Skin epidermis (tissue), 12 donors: ENCODE data around the gene NISCH.

Experiments
- H3K27ac ChIP-seq, 21 experiments: fragments of 200-600 bp; sonication (generic) in 11 of 21; one replicate each; pipeline ENCODE4 v1.5.0; 2020; ENCODE audit warnings: mild to moderate bottlenecking in 3 of 21, inconsistent platforms in 2 of 21, moderate library complexity in 2 of 21
- H3K4me3 ChIP-seq, 7 experiments: fragments of 200-600 bp; sonication (generic) in 2 of 7; one replicate each; pipeline ENCODE4 v1.5.0; 2020; ENCODE audit warnings: inconsistent platforms in 2 of 7, mild to moderate bottlenecking in 2 of 7, moderate library complexity in 1 of 7

Gene NISCH

DNA sequence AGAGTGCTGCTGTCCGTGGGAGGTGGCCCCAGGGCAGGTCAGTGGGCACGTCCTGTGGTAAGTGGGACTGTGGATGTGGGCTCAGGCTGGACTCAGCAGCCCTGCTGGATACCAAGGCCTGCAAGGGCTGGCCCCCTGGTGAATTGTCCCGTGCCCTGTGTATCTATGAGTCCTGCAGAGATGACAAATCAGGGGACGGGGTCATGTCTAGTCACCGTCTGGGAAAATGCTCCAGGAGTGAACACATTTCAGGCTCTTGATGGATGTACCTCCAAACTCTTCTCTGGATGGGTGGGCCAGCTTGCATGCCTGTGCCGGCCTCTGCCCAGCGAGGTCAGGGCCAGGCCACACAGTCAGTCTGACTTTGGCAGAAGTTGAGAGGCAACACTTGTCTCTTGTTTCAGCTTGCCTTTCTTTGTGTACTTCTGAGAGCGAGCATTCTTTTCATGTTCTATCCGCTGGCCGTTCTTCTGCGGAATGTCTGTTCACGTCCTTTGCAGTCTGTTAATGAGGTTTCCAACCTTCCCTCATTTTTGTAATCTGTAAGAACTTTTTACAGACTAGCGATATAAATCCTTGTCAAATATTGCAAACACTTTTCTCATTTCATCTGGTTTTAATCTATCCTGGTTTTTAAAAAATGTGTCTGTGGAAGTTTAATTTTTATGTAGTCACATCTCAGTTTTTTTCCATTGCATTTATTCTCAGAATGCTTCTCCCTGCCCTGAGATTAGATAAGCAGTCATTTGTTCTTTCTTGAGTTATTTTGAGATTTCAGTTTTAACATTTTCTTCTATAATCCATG lies 28.4 kb downstream of the NISCH start:
- peak overlapping the region in 19 of 21 experiments; percentile 8 to 71 (median 50) for H3K27ac ChIP-seq
- no peak overlapping the region for H3K4me3 ChIP-seq

DNA sequence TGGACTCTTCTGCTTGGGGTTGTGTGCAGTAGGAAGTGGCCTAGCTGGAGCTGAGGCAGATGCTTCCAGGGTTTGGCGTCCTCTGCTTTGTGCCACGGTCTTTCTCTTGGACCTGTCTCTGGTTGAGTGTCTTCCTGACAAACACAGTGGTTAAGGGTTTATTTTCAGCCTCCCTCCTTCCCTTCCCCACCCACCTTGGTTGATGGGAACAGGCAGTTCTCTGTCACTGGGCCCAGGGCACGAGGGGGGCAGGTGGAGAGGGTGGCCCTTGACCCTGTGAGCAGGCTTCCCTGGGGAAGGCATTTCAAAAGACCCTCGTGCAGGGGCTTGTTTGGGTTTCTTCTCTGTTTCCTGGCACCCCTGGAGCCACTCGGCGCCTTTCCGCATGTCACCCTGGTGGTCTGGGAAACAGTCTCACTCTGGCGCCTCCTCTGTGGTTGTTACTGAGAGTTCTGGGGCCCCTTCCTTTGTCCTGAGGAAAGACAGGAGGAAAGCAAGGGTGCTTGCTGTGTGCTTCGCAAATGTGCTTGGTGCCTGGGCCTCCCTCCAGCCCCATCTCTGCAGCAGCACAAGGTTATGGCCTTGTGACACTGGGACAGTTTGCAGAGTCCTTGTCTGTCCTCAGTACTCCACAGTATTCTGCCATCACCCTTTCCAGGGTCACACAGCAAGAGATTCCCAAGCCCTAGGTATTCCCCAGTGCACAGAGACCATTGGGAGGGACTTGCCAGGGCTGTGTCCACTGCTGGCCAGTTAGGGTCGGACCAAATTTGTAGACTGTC lies 29.5 kb downstream of the NISCH start:
- no peak overlapping the region for H3K4me3 ChIP-seq
- H3K27ac ChIP-seq = peak overlapping the region in 14 of 21 experiments; percentile 17 to 71 (median 55)

DNA sequence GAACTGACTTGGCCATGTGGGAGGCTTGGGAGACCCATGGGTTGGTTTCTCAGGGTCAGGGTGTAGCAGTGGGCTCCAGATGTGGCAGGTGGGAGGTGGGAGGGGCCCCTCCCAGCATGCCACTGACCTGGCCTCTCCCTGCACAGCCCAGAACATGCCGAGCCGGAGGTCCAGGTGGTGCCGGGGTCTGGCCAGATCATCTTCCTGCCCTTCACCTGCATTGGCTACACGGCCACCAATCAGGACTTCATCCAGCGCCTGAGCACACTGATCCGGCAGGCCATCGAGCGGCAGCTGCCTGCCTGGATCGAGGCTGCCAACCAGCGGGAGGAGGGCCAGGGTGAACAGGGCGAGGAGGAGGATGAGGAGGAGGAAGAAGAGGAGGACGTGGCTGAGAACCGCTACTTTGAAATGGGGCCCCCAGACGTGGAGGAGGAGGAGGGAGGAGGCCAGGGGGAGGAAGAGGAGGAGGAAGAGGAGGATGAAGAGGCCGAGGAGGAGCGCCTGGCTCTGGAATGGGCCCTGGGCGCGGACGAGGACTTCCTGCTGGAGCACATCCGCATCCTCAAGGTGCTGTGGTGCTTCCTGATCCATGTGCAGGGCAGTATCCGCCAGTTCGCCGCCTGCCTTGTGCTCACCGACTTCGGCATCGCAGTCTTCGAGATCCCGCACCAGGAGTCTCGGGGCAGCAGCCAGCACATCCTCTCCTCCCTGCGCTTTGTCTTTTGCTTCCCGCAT lies 31.8 kb downstream of the NISCH start:
- no peak overlapping the region for H3K27ac ChIP-seq
- H3K4me3 ChIP-seq = no peak overlapping the region

DNA sequence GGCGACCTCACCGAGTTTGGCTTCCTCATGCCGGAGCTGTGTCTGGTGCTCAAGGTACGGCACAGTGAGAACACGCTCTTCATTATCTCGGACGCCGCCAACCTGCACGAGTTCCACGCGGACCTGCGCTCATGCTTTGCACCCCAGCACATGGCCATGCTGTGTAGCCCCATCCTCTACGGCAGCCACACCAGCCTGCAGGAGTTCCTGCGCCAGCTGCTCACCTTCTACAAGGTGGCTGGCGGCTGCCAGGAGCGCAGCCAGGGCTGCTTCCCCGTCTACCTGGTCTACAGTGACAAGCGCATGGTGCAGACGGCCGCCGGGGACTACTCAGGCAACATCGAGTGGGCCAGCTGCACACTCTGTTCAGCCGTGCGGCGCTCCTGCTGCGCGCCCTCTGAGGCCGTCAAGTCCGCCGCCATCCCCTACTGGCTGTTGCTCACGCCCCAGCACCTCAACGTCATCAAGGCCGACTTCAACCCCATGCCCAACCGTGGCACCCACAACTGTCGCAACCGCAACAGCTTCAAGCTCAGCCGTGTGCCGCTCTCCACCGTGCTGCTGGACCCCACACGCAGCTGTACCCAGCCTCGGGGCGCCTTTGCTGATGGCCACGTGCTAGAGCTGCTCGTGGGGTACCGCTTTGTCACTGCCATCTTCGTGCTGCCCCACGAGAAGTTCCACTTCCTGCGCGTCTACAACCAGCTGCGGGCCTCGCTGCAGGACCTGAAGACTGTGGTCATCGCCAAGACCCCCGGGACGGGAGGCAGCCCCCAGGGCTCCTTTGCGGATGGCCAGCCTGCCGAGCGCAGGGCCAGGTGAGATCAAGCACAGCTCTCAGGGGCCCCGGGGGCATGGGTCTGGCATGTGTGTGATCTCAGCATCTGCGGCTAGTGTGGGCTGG lies 32.6 kb downstream of the NISCH start:
- H3K4me3 ChIP-seq = no peak overlapping the region
- H3K27ac ChIP-seq = no peak overlapping the region

DNA sequence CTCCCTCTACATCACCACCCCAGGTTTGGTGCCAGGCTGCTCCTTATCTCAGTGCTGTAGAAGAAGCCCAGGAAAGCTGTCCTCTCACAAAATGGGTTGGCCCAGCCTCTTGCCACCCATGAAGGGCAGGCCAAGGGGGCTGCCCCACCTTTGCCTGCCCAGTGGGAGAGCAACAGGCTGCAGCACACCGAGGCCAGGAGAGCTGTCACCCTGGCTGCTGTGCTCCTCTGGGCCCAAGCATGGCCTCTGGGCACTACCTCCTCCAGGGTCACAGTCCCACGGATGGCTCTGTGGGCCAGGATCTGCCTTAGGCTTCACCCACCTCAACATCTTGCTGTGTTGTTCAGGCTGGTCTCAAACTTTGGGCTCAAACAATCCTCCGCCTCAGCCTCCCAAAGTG lies 33.3 kb downstream of the NISCH start:
- no peak overlapping the region for H3K4me3 ChIP-seq
- H3K27ac ChIP-seq = no peak overlapping the region

DNA sequence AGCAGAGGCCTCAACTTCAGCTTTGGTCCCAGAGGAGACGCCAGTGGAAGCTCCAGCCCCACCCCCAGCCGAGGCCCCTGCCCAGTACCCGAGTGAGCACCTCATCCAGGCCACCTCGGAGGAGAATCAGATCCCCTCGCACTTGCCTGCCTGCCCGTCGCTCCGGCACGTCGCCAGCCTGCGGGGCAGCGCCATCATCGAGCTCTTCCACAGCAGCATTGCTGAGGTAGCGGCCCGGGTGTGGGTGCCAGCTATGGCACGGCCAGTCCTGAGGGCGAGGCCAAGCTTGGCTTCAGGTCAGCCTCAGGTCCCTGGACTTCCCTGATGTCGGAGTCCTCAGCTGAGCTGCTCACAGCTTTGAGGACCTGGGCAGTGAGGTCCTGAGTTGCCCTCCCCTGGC lies 34.0 kb downstream of the NISCH start:
- H3K4me3 ChIP-seq = no peak overlapping the region
- peak overlapping the region in 5 of 21 experiments; percentile 2 to 78 (median 36) for H3K27ac ChIP-seq

DNA sequence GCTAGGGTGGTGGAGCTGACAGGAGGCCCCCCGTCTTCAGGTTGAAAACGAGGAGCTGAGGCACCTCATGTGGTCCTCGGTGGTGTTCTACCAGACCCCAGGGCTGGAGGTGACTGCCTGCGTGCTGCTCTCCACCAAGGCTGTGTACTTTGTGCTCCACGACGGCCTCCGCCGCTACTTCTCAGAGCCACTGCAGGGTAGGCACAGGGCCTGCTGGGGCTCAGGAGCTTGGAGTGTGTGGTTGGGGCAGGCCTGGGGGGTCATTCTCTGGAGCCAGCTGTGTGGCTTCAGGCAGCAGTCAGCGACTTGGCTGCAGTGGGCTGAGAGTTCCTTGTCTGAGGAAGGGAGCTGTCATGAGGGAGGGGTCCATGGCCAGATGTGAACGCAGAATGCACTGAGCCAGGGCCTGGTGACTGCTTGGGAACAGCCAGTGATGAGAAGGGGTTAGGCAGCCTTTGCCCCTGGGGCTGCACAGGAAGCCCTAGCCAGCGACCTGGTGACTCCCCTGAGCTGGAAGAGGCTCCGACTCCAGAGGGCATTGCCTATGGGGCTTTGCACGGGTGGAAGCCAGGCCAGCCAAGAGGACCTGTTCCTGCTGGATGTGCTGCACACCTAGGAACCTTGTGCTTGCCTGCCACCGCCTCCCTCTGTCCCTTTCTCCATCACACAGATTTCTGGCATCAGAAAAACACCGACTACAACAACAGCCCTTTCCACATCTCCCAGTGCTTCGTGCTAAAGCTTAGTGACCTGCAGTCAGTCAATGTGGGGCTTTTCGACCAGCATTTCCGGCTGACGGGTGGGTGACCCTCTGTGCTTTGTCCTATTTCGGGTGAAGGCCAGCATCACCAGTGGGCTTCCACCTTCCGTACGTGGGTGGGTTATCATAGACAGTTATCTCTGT lies 34.9 kb downstream of the NISCH start:
- H3K27ac ChIP-seq = peak overlapping the region in 12 of 21 experiments; percentile 2 to 78 (median 27)
- H3K4me3 ChIP-seq = no peak overlapping the region

DNA sequence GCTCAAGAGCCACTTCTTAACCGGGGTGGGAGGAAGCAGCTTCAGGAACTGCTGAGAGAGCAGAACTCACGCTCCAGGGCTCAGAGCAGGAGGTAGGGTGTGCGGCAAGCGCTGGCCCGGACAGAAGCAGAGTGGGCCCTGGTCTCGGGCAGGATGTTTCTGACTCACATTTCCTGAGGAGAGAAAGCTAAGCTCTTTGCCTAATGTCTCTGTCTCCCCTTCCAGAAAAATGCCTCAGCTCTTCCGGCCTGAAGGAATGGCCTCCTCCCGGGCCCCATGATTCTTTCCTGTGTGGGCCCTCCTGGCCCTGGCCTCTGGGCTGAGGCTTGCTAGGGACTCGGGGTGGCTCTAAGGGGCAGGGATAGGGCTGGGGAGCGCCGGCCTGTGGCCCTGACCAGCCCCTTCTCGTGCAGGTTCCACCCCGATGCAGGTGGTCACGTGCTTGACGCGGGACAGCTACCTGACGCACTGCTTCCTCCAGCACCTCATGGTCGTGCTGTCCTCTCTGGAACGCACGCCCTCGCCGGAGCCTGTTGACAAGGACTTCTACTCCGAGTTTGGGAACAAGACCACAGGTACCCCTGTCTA lies 35.6 kb downstream of the NISCH start:
- Histone ChIP-seq H3K27ac (peak overlapping the region in 13 of 21 experiments; percentile 12 to 78 (median 46)), H3K4me3 (no peak overlapping the region)

DNA sequence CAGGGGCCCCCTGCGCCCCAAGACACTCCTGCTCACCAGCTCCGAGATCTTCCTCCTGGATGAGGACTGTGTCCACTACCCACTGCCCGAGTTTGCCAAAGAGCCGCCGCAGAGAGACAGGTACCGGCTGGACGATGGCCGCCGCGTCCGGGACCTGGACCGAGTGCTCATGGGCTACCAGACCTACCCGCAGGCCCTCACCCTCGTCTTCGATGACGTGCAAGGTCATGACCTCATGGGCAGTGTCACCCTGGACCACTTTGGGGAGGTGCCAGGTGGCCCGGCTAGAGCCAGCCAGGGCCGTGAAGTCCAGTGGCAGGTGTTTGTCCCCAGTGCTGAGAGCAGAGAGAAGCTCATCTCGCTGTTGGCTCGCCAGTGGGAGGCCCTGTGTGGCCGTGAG lies 36.7 kb downstream of the NISCH start:
- Histone ChIP-seq H3K4me3 (no peak overlapping the region), H3K27ac (no peak overlapping the region)

DNA sequence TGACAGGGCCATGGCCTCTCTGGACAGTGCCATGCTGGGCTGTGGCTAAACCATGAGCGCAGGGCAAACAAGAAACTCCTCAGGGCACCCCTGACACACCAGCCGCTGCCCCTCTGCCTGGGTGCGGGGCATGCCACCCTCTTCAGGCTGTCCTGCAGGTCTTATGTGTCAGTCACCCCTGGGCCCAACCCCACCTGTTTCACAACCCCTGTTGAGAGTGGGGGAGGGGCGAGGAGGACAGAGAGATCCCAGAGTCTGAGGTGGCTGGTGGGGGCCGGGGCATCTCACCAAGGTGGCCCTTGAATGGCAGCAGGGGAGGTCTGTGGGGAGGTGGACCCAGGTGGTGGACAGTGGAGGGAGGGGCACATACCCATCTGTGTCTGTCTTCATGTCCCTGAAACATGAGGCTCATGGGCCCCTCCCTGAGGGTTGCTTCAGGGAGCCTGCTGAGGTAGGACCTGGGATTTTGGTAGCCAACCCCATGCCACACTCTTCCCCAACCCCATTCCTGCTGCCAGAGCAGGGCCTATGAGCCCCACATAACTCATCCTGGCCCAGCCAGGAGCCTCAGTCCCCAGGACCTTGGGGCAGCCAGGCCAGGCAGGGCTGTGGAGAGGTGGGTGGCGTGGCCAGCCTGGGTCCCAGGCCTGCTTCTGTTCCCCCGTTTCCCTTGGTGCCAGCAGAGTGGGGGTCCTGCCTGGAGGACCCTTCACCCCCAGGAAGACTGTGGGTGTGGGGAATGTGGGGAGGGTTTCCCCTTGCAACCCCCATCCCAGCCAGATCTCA lies 38.0 kb downstream of the NISCH start:
- H3K27ac ChIP-seq = peak overlapping the region in 3 of 21 experiments; percentile 8 to 84 (median 23)
- H3K4me3 ChIP-seq = no peak overlapping the region

DNA sequence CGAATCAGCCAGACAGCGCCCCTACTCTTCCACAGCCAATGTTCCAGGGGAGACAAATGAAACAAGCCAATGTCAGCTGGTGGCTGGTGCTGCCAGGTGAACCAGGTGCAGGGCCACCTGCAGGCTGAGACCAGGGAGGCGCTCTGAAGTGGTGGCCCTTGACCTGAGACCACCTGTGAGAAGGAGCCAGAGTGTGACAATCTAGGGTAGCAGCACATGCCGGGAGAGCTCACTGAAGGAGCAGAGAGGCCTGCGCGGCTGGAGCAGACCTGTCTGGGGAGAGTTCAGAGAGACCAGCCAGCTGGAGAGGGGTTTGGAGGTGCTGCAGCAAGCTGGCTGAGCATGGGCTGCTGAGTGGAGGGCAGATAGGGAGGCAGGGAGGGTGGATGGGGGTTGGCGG lies 39.0 kb downstream of the NISCH start:
- peak overlapping the region in 15 of 21 experiments; percentile 13 to 88 (median 78) for H3K27ac ChIP-seq
- peak overlapping the region in 1 of 7 experiments; percentile 21 for H3K4me3 ChIP-seq

DNA sequence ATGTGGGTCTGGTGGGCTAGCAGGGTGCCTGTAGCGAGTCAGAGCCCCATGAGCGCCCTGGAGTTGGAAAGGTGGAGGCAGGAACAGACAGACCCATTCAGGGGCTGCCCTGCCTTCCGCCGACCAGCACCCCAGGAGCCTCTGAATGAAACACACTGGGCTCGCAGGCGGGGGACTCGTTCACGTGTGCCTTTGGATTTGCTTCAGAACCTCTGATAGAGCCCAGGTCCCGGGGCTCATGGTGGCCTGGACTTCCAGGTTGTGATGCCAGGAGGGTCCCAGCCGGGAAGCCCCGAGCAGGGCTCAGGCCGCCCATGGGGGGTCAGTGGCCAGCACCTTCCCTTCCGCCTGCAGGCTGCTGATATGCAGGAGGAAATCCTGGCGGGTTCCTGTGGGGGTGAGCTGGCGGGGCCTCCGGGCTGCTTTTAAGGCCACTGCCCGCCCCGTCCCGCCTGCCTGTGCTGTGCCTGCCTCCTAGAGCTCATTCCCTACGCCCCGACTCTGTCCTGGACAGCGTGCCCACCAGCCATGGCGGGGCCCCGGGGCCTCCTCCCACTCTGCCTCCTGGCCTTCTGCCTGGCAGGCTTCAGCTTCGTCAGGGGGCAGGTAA lies 39.6 kb downstream of the NISCH start, which contains the start of gene STAB1:
Gene STAB1, plus strand, starts transcription at position 453 of the 610 bp plus-strand sequence. Its CDS starts 76 bp downstream, at position 529.
- Histone ChIP-seq H3K27ac (peak within 1 kb of the TSS in 20 of 21 experiments; percentile 14 to 88 (median 76)), H3K4me3 (peak within 1 kb of the TSS; percentile 4 to 35 (median 17))

DNA sequence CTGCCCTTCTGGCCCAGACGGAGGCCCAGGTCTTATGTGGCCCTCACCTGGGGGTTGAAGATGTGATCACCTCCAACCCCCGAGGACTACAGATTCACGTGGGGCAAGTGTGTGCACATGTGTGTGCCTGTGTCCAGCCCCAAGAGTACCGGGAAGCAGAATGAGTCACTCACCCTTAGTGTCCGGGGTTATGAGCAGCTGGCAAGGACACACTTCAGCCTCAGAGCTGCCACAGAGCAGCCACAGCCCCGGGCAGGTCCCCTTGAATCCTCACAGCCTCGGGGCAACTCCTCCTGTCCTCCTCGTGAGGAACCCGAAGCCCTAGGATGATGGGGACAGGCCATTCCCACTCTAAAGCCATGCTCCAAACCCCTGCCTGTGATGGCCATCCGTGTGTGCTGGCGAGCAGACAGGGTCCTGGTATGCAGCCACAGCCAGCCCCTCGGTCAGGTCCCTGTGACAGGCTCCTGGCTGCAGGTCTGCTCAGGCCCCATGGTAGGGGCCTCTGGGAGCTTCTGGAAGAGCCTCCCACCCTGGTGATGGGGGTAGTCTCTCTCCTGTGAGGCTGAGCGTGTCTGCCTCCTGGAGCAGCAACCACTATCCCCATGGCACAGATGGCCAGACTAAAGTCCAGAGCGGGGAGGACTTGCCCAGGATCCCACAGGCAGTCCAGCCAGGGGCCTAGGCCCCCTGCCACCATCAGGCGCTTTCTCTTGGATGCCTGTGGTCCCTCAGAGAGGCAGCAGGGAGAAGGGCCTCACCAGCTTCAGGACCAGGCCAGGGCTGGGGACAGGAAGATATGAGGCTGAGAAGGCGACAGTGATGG lies 40.6 kb downstream of the NISCH start:
- peak overlapping the region in 6 of 7 experiments; percentile 12 to 35 (median 19) for H3K4me3 ChIP-seq
- H3K27ac ChIP-seq = peak overlapping the region in 20 of 21 experiments; percentile 14 to 88 (median 76)

DNA sequence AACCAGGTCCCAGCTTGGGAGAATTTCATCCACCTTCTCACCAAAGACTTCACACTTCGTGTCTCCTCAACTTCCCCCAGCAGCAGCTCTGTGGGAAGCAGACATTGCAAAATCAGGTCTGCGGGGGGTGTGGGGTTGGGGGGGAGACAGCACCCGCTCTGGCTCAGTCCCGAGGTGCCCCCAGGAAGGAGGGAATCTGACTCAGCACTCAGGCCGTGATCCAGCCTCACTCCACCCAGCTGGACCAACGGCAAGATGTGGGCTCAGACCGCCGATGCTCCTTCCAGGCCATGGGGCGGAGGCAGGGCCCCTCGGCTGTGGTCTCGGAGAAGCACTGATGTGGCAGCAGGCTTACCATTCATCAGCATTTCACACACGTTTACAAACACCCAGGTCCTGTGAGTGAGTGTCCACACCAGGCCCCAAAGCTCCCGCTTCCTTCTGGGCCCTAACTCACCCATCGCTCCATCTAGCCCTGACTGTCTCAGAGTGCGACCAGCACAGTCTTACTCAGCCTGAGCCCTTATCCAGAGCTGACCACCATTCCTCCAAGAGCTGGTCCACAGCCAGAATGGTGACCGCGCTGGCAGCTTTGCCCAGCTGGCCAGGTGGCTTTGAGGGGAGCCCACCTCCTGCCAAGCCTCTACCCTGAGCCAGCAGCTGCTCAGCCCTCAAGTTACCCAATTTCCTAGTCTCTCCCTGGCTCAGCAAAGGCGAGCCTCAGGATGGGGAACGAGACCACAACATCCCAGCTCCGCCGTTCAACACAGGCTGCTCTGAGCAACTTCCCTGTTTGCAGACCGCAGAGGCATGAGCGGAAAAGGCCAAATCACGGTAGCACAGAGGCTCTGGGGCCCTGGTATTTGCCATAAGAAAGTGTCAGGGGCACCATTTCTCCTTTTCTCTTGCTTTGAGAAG lies 43.0 kb downstream of the NISCH start:
- Histone ChIP-seq H3K4me3 (no peak overlapping the region), H3K27ac (peak overlapping the region in 18 of 21 experiments; percentile 0 to 79 (median 50))
